ENCODE data around the gene TTC27.

Gene TTC27

DNA sequence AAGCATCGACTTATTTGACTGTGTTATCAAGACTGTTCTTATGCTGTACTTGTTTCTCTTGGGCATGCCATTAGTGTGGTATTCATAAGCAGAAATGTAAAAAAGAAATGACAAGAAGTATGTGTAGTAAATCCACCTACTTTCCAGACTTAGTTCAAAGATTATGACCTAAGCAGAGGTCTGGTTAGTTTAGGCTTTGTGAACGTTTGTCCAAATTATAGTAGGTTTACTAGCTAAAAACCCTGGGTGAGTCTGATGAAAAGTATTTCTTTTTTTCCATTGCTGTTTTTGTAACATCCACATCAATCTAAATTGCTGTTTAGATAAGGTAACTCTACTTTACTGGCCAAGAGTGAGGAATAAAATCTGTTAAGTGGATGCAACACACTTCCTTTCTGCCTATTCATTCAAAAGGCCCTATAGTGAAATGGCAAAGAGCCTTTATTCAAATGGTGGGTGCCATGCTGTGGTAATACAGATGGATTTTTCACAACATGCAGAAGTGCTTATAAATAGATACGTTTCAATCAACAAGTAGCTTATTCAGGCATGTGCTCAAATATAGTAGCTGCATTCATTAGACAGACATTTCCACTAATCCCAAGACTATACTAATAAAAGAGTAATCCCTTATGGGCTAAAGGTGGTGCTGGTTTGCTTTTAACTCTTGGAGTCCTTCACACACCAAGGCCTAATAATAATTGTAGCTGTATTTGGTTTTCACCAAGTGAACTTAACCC, 196.4 kb downstream of the TTC27 start:
- TF ChIP-seq CTCF (conservative IDR thresholded peaks at IDR 0.05; ENCODE audit: low read depth) = no peak
- H3K27ac ChIP-seq = no peak overlapping the region
- CTCF ChIA-PET = no interaction called here
- no peak for DNase-seq (ENCODE audit: low spot score)
- POLR2A ChIA-PET (ENCODE audit: low non-redundant PET) = no interaction called here

DNA sequence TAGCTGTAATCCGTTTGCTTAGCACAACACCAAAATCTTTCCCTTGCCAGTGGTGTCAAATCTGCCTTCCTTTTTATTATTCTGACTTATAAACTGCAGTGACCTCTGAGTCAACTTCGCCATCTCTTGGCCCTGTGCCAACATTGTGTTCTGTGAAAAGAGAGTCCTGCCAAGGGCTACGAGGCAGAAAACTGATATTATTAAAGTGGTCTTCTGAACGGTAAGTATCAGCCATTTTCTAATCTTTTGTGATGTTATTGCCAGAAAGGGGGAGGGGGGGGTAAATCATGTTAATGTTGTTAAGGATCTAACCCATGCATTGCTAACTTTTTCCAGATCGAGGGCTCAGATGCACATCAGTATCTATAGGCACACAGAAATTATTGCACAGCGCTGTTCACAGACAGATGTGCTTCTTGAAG, 197.5 kb downstream of the TTC27 start:
- H3K27ac ChIP-seq = no peak overlapping the region
- CTCF ChIA-PET = no interaction called here
- TF ChIP-seq CTCF (conservative IDR thresholded peaks at IDR 0.05; ENCODE audit: low read depth) = no peak
- POLR2A ChIA-PET (ENCODE audit: low non-redundant PET) = no interaction called here
- no peak for DNase-seq (ENCODE audit: low spot score)

GRCh38 chr2:32830196-32830595, 202.3 kb downstream of the TTC27 start:
- CTCF ChIA-PET = interaction anchor here (0.6 kb wide), 1 partner anchor 13 kb away, joined by 3 read pairs; no protein-coding TSS in a partner anchor

GRCh38 chr2:32832821-32833220, 205.0 kb downstream of the TTC27 start:
- POLR2A ChIA-PET (ENCODE audit: low non-redundant PET) = no interaction called here
- no peak overlapping the region for H3K27ac ChIP-seq
- DNase-seq (ENCODE audit: low spot score) = no peak
- TF ChIP-seq CTCF (conservative IDR thresholded peaks at IDR 0.05; ENCODE audit: low read depth) = no peak
- CTCF ChIA-PET = no interaction called here

More at GRCh38 chr2:32830196-32830595, 202.3 kb downstream of the TTC27 start:
- no peak for DNase-seq (ENCODE audit: low spot score)
- no peak overlapping the region for H3K27ac ChIP-seq
- POLR2A ChIA-PET (ENCODE audit: low non-redundant PET) = no interaction called here
- TF ChIP-seq CTCF (conservative IDR thresholded peaks at IDR 0.05; ENCODE audit: low read depth) = no peak

GRCh38 chr2:32833709-32834108, 205.9 kb downstream of the TTC27 start:
- CTCF ChIA-PET = no interaction called here
- no peak for TF ChIP-seq CTCF (conservative IDR thresholded peaks at IDR 0.05; ENCODE audit: low read depth)
- no peak for DNase-seq (ENCODE audit: low spot score)
- POLR2A ChIA-PET (ENCODE audit: low non-redundant PET) = no interaction called here
- no peak overlapping the region for H3K27ac ChIP-seq

GRCh38 chr2:32835148-32835547, 207.3 kb downstream of the TTC27 start:
- DNase-seq (ENCODE audit: low spot score) = no peak
- H3K27ac ChIP-seq = no peak overlapping the region
- no peak for TF ChIP-seq CTCF (conservative IDR thresholded peaks at IDR 0.05; ENCODE audit: low read depth)
- CTCF ChIA-PET = no interaction called here
- POLR2A ChIA-PET (ENCODE audit: low non-redundant PET) = no interaction called here
